ENCODE measurements around the gene DCAF12. TPM values are rescaled to one million over a fixed set of nuclear protein-coding genes. Genes with fewer than 3 reads are reported as not detected.

Gene DCAF12
- total RNA-seq, 3 donors from 2014 or later, result 28.7 to 43.0 (median 34.0) TPM

DNA sequence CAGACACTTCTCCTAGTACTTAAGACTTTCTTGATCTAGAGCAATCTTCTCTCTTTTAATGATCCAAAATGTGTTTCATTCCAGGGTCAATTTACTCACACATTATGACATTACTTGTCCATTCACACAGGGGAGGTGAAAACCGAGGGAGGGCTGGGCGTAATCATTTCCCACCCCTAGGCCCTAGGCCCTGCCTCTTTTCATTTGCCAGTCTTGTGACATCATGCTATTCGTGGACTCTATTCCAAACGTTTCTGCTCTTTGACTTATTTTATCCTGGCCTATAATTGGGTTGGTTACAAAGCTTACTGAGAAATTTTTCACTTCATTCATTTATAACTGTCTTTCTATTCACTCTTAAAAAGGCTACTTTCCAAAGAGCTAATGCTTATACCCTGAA is 2.4 kb downstream of the DCAF12 start:
- intact Hi-C loops (cut with DNase I, micrococcal nuclease), result no loop called here
- Histone ChIP-seq H3K4me3 (no peak overlapping the region), H3K9me3 (no peaks in the 10 kb centered on the region), H3K36me3 (ENCODE audit: low read depth) (no peaks in the 10 kb centered on the region), H3K4me1 (ENCODE audit: low read depth) (peaks cover 28% of the 10 kb centered on the region)
- no peak for DNase-seq
- TF ChIP-seq, protein P1, sequence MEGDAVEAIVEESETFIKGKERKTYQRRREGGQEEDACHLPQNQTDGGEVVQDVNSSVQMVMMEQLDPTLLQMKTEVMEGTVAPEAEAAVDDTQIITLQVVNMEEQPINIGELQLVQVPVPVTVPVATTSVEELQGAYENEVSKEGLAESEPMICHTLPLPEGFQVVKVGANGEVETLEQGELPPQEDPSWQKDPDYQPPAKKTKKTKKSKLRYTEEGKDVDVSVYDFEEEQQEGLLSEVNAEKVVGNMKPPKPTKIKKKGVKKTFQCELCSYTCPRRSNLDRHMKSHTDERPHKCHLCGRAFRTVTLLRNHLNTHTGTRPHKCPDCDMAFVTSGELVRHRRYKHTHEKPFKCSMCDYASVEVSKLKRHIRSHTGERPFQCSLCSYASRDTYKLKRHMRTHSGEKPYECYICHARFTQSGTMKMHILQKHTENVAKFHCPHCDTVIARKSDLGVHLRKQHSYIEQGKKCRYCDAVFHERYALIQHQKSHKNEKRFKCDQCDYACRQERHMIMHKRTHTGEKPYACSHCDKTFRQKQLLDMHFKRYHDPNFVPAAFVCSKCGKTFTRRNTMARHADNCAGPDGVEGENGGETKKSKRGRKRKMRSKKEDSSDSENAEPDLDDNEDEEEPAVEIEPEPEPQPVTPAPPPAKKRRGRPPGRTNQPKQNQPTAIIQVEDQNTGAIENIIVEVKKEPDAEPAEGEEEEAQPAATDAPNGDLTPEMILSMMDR (IDR thresholded peaks at IDR 0.05), result no peak
- no peak for ATAC-seq

DNA sequence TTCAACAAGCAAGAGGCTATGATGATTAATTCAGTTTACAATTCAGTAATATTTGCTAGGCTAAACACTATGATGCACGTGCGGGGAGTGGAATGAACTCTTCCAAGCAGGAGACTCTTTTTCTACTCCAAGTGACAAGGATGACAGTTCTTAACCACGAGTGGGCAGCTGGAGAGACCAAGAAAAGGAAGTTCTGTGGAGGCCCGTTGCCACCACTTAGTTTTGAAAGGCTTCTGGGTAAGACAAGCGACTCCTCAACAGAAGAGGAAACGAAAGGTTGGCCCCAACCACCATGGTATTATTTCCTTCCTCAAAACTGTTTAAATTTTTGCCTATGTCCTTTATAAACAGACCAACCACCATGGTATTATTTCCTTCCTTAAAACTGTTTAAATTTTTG is 2.8 kb downstream of the DCAF12 start:
- H3K9me3 ChIP-seq, result no peaks in the 10 kb centered on the region
- no peak overlapping the region for H3K4me3 ChIP-seq
- H3K36me3 ChIP-seq (ENCODE audit: low read depth), result no peaks in the 10 kb centered on the region
- peaks cover 28% of the 10 kb centered on the region for H3K4me1 ChIP-seq (ENCODE audit: low read depth)
- TF ChIP-seq, protein P1 (IDR thresholded peaks at IDR 0.05), result no peak
- no peak for ATAC-seq
- intact Hi-C loops (cut with DNase I, micrococcal nuclease), result no loop called here
- peak in 1 of 3 donors; percentile 47 for DNase-seq

DNA sequence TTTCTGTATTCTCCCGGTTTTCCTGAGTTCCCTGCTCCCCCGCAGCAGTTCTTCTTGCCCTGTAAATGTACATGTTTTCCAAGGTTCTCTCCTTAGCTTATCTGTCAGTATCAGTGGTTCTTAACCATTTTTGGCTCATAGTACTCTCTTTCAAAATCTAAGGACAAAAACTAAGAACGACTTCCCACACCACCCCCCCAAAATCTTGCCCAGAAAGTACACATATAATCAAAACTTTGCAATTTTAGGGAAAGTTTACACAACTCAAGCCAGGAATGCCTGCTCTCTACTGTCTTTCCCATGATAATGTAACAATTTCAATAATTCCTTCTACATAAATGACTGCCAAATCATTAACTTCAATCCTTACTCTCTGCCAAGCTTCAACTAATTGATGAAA is 4.5 kb downstream of the DCAF12 start:
- no peak for DNase-seq
- TF ChIP-seq, protein P1 (IDR thresholded peaks at IDR 0.05), result no peak
- intact Hi-C loops (cut with DNase I, micrococcal nuclease), result no loop called here
- ATAC-seq, result no peak
- Histone ChIP-seq H3K36me3 (ENCODE audit: low read depth) (no peaks in the 10 kb centered on the region), H3K9me3 (no peaks in the 10 kb centered on the region), H3K4me1 (ENCODE audit: low read depth) (peaks cover 23% of the 10 kb centered on the region), H3K4me3 (no peak overlapping the region)

DNA sequence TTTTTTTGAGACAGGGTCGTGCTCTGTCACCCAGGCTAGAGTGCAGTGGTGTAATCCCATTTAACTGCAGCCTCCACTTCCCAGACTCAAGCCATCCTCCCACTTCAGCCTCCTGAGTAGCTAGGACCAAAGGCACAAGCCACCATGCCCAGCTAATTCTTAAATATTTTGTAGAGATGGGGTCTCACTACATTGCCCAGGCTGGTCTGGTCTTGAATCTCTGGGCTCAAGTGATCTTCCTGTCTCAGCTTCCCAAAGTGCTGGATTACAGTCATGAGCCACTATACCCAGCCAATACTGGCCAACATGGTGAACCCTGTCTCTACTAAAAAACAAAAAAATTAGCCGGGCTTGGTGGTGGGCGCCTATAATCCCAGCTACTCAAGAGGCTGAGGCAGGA is 6.8 kb downstream of the DCAF12 start:
- DNase-seq (no peak), ATAC-seq (no peak)
- TF ChIP-seq, protein P1 (IDR thresholded peaks at IDR 0.05), result no peak
- Histone ChIP-seq H3K4me3 (no peak overlapping the region), H3K36me3 (ENCODE audit: low read depth) (no peaks in the 10 kb centered on the region), H3K4me1 (ENCODE audit: low read depth) (peaks cover 14% of the 10 kb centered on the region), H3K9me3 (no peaks in the 10 kb centered on the region)
- intact Hi-C loops (cut with DNase I, micrococcal nuclease), result no loop called here

DNA sequence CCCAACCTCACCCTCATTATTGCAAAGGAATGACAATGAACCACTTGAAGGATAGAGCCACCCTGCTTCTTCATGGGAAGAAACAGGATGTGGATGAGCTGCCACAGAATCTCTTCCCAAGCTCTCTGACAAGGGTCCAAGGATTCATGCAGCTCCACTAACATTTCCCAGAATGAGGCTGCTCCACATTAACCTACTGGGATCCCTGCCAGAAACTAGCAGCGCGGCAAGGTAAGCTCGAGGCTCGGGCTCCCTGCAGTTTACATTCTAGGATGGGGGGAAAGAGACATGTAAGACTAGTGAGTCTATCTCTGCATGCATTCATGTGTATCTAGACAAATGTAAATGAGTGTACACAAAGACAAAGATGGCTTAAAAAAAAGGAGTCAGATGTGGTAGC is 12.1 kb downstream of the DCAF12 start:
- Histone ChIP-seq H3K4me3 (no peak overlapping the region), H3K4me1 (ENCODE audit: low read depth) (no peaks in the 10 kb centered on the region), H3K36me3 (ENCODE audit: low read depth) (no peaks in the 10 kb centered on the region), H3K9me3 (no peaks in the 10 kb centered on the region)
- intact Hi-C loops (cut with DNase I, micrococcal nuclease), result no loop called here
- ATAC-seq (no peak), DNase-seq (no peak)
- TF ChIP-seq, protein P1 (IDR thresholded peaks at IDR 0.05), result no peak

DNA sequence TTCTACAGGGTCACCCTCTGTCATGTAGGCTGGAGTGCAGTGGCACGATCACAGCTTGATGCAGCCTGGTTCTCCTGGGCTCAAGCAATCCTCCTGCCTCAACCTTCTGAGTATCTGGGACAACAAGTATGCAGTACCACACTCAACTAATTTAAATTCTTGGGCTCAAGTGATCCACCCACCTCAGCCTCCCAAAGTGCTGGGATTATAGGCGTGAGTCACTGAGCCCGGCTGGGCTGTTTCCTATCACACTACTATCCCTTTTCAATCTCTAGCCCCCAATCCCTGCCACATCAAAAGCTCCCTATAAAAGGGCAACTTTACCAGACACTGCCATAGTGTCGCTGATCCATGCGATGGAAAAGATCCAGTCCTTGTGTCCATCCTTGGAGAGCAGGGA is 20.4 kb downstream of the DCAF12 start:
- DNase-seq, result no peak
- Histone ChIP-seq H3K36me3 (ENCODE audit: low read depth) (peaks cover 6% of the 10 kb centered on the region), H3K4me1 (ENCODE audit: low read depth) (no peaks in the 10 kb centered on the region), H3K4me3 (no peak overlapping the region), H3K9me3 (no peaks in the 10 kb centered on the region)
- TF ChIP-seq, protein P1 (IDR thresholded peaks at IDR 0.05), result no peak
- ATAC-seq, result no peak
- intact Hi-C loops (cut with DNase I, micrococcal nuclease), result no loop called here
